GM19238 (cell line): ENCODE data around the gene HLCS.
A peak's percentile ranks its signal among the peaks of the same experiment; 100 is the strongest.

ENCODE experiments used
- DNase-seq: peaks from one replicate; pipeline ENCODE4 v3.0.0; 2011; ENCODE audit warnings: low spot score; ENCODE audit not compliant: insufficient read length

HLCS gene

DNA sequence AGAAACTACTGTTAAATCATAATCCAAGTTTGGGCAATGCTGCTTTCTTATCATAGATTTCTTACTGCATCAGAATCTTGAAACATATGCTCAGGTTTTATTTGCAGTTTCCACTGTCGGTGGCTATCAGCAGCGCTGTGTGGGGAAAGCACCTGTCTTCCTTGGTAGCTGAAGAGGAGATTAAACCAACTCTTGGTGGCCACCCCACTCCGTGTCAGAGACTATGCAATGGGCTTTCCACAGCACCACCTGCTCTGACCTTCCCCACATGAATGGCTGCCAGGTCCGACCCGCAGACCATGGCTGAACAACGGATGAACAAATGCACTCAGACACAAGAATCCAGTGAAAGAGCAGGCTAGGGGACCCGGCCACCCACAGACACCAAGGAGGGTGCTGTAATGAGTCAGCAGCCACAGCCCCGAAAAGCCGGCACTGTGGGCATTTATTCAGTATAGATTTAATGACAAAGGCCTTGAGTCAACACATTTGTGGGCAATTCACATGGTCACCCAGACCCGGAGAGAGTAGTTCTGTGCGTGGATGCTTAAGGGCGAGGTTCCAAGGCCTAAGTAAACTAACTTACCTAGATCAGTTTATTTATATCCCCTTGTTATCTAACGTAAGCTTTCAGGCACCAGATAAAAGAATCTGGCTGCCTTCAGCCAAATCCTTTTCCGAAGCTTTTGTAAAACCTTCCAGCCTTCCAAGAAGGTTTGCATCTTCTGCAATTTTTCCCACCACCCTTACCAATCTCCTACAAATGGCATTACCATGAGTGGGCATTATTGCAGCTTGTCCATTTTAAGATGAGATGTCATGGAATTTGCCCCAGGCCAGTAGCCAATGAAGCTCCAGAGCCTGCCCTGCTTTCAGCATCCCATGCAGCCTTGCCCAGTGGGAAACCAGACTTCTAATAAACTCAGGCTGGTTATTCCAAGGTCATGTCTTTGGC, 82.7 kb downstream of the HLCS start:
- DNase-seq: no peak

DNA sequence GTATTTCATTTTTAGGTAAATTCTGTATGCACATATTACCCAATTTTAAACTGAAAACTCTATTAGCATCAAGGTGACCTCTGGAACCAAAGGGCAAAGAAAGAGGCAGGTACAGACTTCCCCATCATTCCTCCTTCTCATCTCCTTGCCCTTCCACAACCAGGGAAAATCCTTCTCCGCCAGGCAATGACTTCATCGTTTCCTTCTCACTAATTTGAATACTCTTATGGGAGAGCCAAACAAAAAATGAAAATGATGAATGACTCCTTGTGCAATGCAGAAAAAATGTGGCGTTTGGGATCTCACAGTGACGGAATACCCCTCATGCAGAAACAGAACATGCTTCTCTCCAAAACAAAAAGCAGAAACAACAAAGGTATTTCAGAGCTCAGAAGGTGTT, 83.7 kb downstream of the HLCS start:
- no peak for DNase-seq

DNA sequence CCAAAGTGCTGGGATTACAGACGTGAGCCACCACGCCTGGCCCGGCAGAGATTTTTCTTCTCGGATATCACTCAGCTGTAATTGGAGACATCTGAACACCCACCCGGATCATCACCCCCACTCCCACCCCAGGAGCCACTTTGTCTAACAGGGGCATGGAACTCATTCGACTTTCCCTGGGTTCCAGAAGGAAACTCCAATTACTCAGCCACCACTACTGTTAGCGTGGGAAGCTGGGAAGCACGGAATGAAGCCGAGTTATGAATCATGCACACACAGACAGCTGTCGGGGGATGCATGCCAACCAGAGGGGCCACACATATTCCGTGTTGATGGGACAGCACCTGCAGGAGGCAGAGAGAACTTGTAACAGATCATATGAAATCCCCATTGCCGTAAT, 85.2 kb downstream of the HLCS start:
- DNase-seq: no peak

DNA sequence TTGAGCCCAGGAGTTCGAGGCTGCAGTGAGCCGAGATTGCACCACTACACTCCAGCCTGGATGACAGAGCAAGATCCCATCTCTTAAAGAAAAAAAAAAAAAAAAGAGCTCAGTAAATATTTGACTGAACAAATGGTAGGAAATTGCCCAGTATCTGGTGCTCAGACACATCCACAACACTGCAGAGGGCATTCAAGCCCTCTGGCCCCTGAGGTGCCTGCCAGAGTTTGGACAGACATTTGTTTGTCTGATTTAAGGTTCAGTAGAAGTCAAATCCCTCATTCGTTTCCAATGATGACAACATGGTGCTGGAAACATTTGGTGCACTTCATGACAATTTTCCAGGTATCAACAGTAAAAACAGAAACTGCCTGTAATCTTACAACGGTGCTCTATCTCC, 86.6 kb downstream of the HLCS start:
- DNase-seq: no peak

DNA sequence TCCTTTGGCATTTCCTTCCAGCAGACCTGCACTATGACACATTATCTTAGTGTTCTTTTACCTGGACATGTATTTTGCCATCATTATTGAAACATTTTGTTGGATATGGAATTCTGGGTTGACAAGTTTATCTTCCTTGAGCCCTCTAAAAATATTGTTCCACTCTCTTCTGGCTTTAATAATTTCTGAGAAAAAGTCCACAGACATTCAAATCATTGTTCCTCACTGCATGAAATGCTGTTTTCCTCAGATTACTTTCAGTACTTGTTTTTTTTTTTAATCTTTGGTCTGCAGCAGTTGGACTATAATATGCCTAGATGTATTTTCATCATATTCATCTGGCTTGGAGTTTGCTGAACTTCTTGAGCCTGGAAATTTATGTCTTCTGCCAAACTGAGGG, 88.7 kb downstream of the HLCS start:
- no peak for DNase-seq

DNA sequence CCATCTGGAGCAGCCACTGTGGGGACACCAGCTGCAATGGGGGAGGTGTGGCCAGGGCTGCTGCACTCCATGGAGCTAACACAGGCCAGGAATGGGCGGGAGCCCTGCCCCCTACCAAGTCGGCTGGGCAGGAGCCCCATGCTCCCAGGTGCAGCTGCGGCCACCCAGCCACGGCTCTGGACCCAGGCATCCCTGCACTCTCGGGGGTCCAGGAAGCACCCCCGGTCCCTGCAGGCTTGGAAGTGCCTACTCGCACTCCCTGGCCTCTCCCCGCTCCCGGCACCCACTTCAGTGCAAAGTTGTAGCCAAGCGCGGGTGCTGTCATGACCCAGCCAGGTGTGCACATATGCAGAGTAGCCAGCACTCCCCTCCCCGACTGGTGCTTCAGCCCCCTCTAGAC, 91.8 kb downstream of the HLCS start:
- no peak for DNase-seq

DNA sequence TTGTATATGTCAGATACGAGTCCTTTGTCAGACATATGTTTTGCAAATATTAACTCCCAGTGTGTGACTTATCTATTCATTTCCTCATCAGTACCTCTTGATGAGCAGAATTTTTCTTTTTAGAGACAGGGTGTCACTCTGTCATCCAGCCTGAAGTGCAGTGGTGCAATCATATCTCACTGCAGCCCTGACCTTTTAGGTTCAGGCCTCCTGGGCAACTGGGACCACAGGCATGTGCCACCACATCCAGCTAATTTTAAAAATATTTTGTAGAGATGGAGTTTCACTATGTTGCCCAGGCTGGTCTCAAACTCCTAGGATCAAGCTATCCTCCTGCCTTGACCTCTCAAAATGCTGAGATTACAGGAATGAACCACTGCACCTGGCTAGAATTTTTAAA, 93.0 kb downstream of the HLCS start:
- no peak for DNase-seq

DNA sequence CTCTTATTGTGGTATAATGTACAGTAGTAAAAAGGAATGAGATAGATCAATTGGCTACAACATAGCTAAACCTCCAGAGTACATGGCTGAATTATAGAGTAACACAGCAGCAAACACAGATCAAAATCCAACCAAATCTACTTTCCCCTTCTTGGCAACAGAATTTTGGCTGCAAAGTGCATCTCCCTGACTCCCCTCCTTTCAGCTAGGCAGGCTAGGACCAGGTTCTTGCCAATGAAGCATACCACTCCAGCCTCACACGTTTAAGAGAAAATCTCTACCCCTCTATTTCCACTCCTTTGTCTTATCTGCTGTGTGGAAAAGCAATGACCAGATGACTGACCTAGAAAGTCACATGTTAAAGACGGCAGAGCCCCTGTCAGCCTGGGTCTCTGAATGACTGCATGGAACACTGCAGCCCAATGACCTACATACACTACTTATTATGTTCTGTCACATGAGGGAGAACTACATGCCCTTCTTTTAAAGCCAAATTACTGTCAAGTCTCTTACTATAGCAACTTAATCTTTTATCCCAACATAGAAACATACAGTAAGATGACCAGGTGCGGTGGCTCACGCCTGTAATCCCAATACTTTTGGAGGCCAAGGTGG, 99.1 kb downstream of the HLCS start:
- DNase-seq: no peak

DNA sequence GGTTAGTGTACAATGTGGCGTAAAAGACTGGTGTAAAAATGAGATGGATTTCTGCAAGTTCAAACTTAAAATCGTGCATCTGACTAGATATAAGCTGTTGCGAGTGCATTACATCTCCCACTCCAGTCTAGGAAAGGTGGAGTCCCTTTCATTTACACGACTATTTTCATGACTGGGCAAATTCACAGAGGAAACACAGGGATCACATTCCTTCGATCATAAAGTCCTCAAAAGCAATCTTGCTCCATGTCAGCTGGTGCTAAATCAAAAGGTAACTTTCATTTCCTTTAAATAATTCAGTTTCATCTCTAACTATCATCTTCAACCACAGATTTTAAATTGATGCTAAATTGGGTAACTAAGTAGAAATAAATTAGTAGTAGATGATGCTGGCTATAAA, 100.0 kb downstream of the HLCS start:
- DNase-seq: no peak

DNA sequence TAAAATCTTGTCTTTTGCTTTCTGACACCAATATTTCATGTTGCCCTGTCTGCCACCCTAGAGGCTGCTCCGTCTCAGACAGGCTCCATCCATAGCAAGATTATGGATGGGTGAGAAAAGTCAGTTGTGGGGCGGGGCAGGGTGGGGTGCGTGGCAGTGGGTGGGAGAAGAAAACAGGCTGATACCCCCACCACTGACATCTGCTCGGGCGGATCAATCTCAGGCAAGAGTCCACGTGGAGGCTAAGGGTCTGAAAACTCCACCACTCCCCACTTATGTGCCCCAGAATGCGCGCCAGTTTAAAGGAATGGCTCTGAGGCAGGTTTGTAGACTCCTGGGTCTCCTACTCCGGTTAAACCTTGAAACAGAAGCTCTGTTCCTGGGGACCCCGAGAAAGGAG, 101.5 kb downstream of the HLCS start:
- no peak for DNase-seq

DNA sequence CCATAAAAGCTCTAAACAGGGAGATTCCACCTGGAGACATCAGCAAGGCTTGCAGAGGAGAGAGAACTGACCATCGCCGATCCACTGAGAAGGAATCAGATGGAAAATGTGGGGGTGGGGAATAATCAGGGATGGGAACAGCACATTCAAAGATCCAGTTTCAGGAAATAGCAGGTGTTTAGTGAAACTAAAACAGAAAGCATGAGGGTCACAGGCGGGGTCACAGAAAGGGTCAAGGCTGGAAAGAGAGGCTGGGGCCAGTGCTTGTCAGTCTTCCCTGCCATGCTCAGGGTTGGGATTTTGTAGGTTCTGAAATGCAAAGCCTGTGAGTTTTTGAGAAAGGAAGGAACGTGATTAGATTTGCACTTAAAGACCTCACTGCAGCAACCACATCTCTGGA, 103.2 kb downstream of the HLCS start:
- DNase-seq: no peak

DNA sequence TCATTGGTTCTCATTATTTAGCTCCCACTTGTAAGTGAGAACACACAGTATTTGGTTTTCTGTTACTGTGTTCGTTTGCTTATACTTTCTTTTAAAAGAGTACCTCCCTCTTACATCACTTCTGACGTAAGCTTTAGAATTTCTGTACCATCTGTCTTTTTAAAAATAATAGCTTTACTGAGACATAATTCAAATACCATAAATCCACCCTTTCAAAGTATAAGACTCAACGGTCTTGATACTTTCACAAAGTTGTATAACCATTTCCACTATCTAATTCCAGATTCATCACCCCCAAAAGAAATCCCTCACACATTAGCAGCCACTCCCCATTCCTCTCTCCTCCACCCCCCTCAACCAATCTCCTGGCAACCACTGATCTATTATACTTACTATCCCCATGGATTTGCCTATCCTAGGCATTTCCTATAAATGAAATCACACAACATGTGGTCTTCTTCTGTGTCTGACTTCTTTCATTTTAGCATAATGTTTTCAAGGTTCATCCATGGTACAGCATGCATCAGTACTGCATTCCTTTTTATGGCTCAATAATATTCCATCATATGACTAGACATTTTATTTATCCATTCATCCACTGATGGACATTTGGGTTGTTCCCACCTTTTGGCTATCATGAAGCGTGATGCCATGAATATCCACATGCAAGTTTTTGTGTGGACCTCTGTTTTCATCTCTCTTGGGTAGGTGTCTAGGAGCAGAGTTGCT, 104.7 kb downstream of the HLCS start:
- no peak for DNase-seq

DNA sequence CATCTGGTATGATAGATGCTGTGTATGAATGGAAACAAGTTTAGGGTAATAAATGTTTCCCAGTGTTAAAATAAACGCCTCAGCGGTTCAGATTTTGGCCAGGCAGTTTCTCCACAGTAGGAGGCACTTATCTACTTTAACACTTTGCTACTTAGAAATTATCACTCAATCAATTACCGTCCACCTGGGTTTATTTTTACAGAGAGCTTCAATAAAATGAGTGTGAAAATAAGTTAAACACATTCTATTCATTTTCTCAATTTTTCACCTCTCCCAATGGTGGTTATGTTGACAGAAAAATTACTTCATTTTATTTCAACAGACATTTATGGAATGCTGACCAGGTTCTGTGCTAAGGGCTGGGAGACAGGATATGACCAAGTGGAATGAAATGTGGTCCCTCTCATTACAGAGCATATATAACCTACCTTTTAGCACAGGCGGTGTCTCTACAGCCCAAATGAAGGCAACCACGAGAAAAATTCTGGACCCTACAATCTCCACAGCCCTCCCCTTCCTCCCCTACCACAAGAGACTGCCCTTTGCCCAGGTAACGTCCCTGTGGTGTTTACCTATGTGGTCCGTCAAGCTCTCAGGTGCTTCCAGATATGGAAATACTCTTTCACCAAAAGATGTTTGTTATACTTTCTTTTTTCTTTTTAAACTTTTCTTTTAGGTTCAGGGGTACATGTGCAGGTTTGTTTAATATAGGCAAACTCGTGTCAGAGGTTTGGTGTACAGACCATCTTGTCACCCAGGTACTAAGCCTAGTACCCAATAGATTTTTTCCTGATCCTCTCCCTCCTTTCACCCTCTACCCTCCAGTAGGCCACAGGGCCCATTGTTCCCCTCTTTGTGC, 105.5 kb downstream of the HLCS start:
- DNase-seq: no peak

DNA sequence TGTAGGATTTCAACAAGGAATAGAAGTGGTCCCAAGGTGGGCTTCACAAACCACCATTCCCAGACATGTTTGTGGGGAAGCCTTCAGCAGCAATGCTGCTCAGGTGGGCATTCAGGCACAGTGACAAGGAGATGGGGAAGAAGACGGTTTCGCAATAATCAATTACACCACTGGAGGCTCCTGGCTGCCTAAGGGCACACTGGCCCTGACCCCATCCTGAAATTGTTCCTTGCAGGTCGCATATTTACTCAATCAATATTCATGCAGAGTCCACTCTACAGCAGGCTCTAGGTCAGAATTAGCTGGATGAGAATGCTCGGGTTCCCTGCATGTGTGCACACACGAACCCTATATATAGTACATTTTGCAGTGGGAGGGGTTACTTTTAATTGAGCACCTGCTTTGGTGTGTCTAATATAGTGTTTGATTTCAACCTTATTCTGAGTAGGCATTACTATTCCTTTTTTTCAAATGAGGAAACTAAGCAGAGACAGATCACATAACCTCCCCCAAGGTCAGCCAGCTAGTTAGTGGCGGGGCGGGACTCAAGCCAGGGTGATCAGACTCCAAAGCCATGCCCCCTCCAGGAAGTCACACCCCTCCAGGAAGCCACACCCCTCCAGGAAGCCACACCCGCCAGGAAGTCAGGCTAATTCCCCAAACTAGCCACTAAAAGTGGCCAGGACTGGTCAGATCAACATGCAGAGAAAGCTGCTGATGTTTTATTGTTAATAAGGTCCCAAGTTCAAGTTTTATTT, 106.5 kb downstream of the HLCS start:
- peak; percentile 13 for DNase-seq

DNA sequence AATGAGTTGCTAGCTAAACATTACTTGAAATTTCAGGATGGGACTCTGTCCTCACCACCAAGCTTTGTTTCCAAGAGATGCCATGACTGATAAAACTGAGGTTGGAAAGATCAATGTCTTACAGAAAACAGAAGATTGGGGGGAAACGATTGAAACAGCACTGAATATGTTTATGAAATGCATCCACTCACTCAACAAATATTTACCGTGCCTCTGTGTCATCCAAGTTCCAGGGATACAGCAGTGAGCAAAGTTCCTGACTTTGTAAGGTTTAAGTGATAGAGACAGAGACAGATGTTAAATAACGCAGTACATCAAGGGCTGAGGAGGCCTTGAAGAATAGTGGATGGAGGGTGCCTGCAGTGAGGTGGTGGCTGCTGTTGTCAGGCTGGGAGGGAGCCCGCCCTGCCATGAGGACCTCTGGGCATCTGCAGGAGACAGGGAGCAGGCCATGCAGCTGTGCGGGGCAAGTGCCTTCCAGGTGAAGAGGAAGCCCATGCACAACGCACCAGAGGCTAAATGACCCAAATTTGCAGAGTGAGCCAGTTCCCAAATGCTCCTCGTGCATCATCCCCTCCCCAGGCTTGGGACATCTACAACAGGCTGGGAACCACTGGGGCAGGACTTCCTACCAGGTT, 108.0 kb downstream of the HLCS start:
- no peak for DNase-seq

DNA sequence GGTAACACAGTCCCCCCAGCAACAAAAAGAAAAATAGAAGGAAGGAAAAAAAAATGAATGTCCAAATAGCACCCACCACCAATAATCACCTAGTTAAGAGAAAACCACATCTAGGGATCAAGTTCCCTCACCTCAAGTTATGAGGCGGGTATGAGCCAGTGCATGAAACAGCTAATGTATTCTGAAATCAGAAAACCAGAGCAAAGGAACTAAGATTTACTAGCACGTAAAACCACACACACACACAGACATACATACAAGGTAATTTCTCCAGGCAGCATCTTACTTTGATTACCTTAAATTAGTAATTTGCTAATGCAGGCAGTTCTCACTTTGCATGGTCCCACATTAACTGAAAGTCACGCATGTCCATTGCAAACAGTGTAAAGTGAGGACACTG, 109.8 kb downstream of the HLCS start:
- no peak for DNase-seq

DNA sequence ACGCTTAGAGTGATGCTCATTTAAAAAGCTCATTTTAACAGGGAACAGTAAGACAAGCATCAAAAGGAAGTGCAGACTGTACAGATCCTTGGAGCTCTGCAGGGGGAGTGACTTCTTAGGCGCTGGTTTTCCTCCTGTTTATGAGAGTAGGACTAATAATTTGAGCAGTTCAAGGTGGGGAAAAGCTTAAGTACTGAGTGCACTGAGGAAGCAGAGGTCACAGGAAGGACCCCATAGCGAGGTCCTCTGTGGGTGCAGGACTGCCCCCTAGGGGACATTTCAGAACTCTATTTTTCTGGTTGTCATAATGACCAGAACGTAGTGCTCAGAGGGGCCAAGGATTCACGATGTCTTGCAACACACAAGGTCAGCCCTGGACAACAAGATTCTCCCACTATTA, 112.1 kb downstream of the HLCS start:
- DNase-seq: peak; percentile 16

DNA sequence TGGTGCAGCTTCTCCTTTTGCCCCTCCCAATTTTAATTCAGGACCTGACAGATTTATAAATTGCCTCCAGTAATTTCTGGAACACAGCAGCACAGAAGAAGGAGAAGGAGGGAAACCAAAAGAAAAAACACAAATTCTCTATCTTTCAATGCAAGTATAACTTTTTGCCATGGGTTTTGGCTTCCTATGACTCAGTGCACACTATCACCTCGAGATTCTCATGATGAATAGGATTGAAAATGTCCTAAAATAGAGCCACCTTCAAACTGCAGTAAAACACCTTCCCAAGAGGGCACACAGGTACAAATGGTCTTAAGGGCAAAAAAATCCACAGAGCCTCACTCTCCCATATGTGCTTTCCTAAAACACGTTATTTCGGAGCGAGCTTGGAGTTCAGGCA, 113.6 kb downstream of the HLCS start:
- DNase-seq: no peak

DNA sequence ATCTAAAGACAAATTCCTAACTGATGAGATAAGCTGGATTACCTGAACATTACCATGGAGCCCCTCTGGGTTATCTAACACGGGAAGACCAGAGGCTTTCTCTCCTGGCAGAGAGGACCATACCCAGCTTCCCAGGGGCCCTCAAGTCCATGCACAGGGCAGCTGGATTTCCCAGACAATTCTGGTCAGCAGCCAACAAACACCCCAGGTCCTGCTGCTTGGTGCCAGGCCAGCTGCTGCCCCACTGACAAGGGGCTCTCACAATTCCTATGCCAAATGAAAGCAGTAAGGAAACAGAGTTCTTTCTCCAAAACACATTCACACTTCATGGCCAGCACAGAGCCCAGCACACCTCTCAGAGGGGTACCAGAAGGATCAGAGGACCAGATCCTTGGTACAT, 114.2 kb downstream of the HLCS start:
- DNase-seq: no peak

DNA sequence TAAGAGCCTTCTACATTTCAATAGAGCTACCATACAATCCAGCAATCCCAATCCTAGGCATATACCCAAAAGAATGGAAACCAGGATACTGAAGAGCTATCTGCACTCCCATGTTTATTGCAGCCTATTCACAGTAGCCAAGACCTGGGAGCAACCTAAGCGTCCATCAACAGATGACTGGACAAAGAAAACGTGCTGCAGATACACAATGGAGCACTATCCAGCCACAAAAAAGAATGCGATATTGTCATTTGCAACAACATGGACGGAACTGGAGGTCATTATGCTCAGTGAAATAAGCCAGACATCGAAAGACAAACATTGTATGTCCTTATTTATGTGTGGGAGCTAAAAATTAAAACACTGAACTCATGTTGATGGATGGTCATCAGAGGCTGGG, 115.3 kb downstream of the HLCS start:
- DNase-seq: no peak
